GM19025 (cell line): ENCODE results near the gene ZNF385A.
"Not testable (repeated sequence)": the region's sequence is repeated elsewhere in the genome, so short reads cannot be mapped to it uniquely, and the experiment has no call there.

Experiments used
- ATAC-seq: cut with Tn5 transposase; IDR thresholded peaks from one replicate; pipeline ENCODE4 v1.9.1; 2021; ENCODE audit warnings: mild to moderate bottlenecking, low read depth, moderate library complexity; ENCODE audit not compliant: unreplicated experiment

Gene ZNF385A

GRCh38 chr12:54337280-54337842 is 47.2 kb downstream of the ZNF385A start:
- ATAC-seq = no peak

GRCh38 chr12:54333420-54334034 is 51.0 kb downstream of the ZNF385A start:
- no peak for ATAC-seq

- ATAC-seq = no peak
Measured at GRCh38 chr12:54331461-54331860, 53.1 kb downstream of the ZNF385A start.

- ATAC-seq = no peak
Measured at GRCh38 chr12:54330442-54330841, 54.1 kb downstream of the ZNF385A start.

- no peak for ATAC-seq
Measured at GRCh38 chr12:54329759-54330158, 54.8 kb downstream of the ZNF385A start.

GRCh38 chr12:54328595-54329337 is 55.8 kb downstream of the ZNF385A start:
- no peak for ATAC-seq

GRCh38 chr12:54325442-54326109 is 59.0 kb downstream of the ZNF385A start:
- ATAC-seq = not testable (repeated sequence)

GRCh38 chr12:54324617-54325441 is 59.7 kb downstream of the ZNF385A start, which contains the start of gene COPZ1:
COPZ1 (plus strand) TSS chr12:54325131; CDS start chr12:54325164, 33 bp downstream.
- ATAC-seq = peak; percentile 98

- ATAC-seq = no peak
Measured at GRCh38 chr12:54321363-54321762, 63.2 kb downstream of the ZNF385A start.
